Stimulated activated CD8-positive, alpha-beta memory T cell treated with anti-CD3 and anti-CD28 coated beads, Interleukin-12 subunit alpha, Interleukin-12 subunit beta, amount 100 ng/mL, for 4 hours (primary cell): ENCODE measurements around the gene REG3A.

Experiments used
- DNase-seq: peaks from one replicate; pipeline ENCODE4 v3.0.0-alpha.2; 2020; ENCODE audit warnings: low read depth

Gene REG3A

GRCh38 chr2:79159653-79160052 lies at the start of gene REG3A:
REG3A (minus strand) TSS chr2:79159753; CDS start chr2:79159405, 348 bp downstream.
- no peak for DNase-seq

GRCh38 chr2:79200762-79201161 lies 41.2 kb upstream of the REG3A start:
- no peak for DNase-seq

GRCh38 chr2:79191816-79192215 lies 32.3 kb upstream of the REG3A start:
- DNase-seq = no peak

GRCh38 chr2:79191081-79191480 lies 31.5 kb upstream of the REG3A start:
- no peak for DNase-seq

GRCh38 chr2:79189465-79189864 lies 29.9 kb upstream of the REG3A start:
- no peak for DNase-seq

GRCh38 chr2:79181617-79182016 lies 22.1 kb upstream of the REG3A start:
- no peak for DNase-seq

GRCh38 chr2:79180092-79180491 lies 20.5 kb upstream of the REG3A start:
- no peak for DNase-seq

- DNase-seq = no peak
These were observed 19.5 kb upstream of the REG3A start for GRCh38 chr2:79179036-79179435.

GRCh38 chr2:79178076-79178674 lies 18.6 kb upstream of the REG3A start:
- DNase-seq = no peak

GRCh38 chr2:79171348-79171958 lies 11.9 kb upstream of the REG3A start:
- no peak for DNase-seq

- no peak for DNase-seq
These were observed 3.2 kb upstream of the REG3A start for GRCh38 chr2:79162801-79163200.

- DNase-seq = no peak
These were observed 2.6 kb upstream of the REG3A start for GRCh38 chr2:79162132-79162531.

- DNase-seq = no peak
These were observed 523 bp downstream of the REG3A start for GRCh38 chr2:79159030-79159429.

GRCh38 chr2:79155826-79156476 lies 3.6 kb downstream of the REG3A start:
- DNase-seq = no peak

- no peak for DNase-seq
These were observed 20.1 kb downstream of the REG3A start for GRCh38 chr2:79139423-79139822.

GRCh38 chr2:79138385-79138784 lies 21.2 kb downstream of the REG3A start:
- DNase-seq = no peak

GRCh38 chr2:79131687-79132086 lies 27.9 kb downstream of the REG3A start:
- DNase-seq = no peak

GRCh38 chr2:79129804-79130203 lies 29.7 kb downstream of the REG3A start:
- DNase-seq = no peak

- no peak for DNase-seq
These were observed 30.3 kb downstream of the REG3A start for GRCh38 chr2:79129260-79129659.

GRCh38 chr2:79128406-79128805 lies 31.1 kb downstream of the REG3A start:
- no peak for DNase-seq

GRCh38 chr2:79125721-79125985 lies 33.9 kb downstream of the REG3A start:
- no peak for DNase-seq

GRCh38 chr2:79124907-79125720 lies 34.4 kb downstream of the REG3A start:
- no peak for DNase-seq

GRCh38 chr2:79122676-79123075 lies 36.9 kb downstream of the REG3A start:
- DNase-seq = no peak
